ENCODE results near the gene REXO4. TPM values are rescaled to one million over a fixed set of nuclear protein-coding genes. Genes with fewer than 3 reads are reported as not detected.

REXO4 gene
- total RNA-seq, 1 donor = 12.5 TPM

DNA sequence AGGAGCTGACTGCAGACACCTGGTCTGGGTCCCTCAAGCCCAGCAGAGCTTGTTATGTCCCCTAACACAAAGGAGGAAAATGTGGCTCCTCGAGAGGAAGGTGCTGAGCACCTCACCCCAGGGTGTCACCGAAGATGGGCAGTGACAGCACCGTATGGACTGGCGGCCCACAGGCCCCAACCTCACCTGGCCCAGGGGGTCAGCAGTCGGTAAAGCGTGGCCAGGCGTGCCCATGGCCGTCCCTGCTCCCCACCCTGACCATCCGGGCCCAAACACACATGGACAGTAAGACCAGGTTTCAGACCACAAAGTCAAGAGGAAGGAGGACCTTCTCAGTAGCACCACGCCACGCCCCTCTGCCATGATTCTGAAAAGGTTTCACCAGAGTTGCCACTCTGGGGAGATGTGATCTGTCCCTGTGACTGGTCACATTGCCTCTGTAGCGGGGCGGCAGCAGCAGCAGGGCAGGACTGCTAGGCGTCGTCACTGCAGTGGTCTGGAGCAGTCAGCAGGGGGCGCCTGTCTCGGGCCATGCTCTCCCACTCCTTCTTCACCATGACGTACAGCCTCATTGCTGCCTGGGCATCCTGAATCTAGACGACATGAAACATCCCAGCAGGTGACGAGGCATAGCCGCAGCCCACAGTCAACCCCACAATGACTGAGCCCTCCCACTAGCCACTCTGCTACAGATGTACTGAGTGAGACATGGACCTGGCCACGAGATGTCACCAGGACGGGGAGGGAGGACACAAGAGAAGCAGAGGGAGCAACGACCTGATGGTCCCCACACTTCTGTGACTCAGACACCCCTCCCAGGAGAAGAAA lies 11.1 kb downstream of the REXO4 start:
- no peak overlapping the region for H3K4me3 ChIP-seq (ENCODE audit: low read depth, low read length)
- TF ChIP-seq, protein P1, sequence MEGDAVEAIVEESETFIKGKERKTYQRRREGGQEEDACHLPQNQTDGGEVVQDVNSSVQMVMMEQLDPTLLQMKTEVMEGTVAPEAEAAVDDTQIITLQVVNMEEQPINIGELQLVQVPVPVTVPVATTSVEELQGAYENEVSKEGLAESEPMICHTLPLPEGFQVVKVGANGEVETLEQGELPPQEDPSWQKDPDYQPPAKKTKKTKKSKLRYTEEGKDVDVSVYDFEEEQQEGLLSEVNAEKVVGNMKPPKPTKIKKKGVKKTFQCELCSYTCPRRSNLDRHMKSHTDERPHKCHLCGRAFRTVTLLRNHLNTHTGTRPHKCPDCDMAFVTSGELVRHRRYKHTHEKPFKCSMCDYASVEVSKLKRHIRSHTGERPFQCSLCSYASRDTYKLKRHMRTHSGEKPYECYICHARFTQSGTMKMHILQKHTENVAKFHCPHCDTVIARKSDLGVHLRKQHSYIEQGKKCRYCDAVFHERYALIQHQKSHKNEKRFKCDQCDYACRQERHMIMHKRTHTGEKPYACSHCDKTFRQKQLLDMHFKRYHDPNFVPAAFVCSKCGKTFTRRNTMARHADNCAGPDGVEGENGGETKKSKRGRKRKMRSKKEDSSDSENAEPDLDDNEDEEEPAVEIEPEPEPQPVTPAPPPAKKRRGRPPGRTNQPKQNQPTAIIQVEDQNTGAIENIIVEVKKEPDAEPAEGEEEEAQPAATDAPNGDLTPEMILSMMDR (IDR thresholded peaks at IDR 0.05; ENCODE audit: insufficient read depth, low read depth, low read length) = peak; percentile 90
- peak; percentile 72 for DNase-seq (ENCODE audit: low read depth)

DNA sequence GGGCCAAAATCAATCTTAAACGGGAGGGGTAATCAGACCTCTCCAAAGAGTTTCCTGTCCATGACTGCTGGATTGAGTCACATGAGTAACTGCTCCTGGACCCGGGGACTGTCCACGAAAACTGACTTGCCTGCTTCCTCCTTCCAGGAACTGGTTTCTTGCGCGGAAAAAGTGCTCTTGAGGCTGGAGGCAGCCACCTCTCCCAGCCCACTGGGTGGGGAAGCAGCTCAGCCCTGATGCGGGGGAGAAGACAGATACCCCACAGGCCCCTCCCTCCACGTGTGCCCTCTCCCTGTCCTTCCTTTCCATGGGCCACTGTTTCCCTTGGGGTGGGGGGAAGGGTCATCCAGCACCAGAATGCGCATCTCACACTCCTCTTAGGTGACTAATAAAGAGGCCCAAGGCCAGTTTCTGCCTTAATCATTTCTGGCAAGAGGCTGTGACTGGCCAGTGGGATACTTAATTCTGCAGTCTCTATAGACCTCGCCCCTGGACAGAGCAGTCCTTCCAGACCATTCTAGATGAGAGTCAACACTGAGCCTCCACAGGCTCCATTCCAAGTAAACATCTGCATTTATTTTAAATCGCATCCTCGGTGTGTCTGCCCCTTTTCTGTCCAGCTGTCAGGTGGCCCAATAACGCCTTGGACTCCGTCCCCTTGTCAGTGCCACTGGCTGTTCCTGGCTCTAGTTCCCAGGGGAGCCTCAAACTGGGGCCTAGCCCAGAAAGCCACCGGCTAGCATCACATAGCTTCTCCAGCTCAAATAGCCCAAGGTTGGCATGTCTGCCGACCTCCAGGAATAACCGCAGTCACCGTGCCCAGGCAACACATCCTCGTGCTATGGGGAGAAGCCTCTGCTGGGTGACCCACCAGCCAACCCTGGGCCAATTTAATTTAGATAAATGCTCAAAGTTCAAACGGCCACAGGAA lies 12.0 kb downstream of the REXO4 start:
- no peak for DNase-seq (ENCODE audit: low read depth)
- H3K4me3 ChIP-seq (ENCODE audit: low read depth, low read length) = no peak overlapping the region
- TF ChIP-seq, protein P1 (IDR thresholded peaks at IDR 0.05; ENCODE audit: insufficient read depth, low read depth, low read length) = no peak

- TF ChIP-seq, protein P1 (IDR thresholded peaks at IDR 0.05; ENCODE audit: insufficient read depth, low read depth, low read length) = no peak
- no peak for DNase-seq (ENCODE audit: low read depth)
- no peak overlapping the region for H3K4me3 ChIP-seq (ENCODE audit: low read depth, low read length)
These were observed 13.3 kb downstream of the REXO4 start for GRCh38 chr9:133404454-133405002.

- no peak overlapping the region for H3K4me3 ChIP-seq (ENCODE audit: low read depth, low read length)
- TF ChIP-seq, protein P1 (IDR thresholded peaks at IDR 0.05; ENCODE audit: insufficient read depth, low read depth, low read length) = peak; percentile 52
- DNase-seq (ENCODE audit: low read depth) = no peak
These were observed 13.9 kb downstream of the REXO4 start for GRCh38 chr9:133403766-133404453.

DNA sequence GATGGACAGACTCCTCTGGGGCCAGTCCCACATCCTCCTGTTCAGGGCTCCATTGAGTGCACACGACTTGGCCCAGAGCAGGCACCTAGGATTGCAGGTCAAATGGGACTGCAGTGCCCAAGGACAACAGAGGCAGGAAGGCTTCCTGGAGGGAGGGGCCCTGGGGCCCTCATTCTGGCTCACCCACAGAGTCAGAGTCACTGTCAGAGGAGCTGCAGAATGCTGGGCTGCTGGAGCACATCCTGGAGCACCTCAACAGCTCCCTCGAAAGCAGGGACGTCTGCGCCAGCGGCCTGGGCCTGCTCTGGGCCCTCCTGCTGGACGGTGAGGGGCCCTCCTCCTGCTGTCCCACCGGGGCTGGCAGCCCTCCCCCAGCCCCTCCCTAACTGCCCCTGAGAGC lies 15.1 kb downstream of the REXO4 start:
- DNase-seq (ENCODE audit: low read depth) = no peak
- TF ChIP-seq, protein P1 (IDR thresholded peaks at IDR 0.05; ENCODE audit: insufficient read depth, low read depth, low read length) = no peak
- no peak overlapping the region for H3K4me3 ChIP-seq (ENCODE audit: low read depth, low read length)

DNA sequence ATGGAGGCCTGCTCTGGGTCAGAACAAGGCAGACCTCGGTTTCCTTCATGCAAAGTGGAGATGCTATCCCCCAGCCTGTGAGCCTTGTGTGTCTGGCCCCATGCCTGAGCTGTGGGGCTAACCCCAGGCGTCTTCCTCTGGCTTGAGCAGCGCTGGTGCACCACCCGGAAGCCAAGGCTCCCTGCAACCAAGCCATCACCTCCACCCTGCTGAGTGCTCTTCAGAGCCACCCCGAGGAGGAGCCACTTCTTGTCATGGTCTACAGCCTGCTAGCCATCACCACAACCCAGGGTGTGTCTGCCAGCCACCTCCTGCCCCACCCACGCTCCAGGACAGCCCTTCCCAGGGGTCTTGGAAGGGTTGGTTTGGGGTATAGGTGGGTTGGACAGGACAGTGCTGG lies 16.2 kb downstream of the REXO4 start:
- TF ChIP-seq, protein P1 (IDR thresholded peaks at IDR 0.05; ENCODE audit: insufficient read depth, low read depth, low read length) = no peak
- no peak overlapping the region for H3K4me3 ChIP-seq (ENCODE audit: low read depth, low read length)
- no peak for DNase-seq (ENCODE audit: low read depth)

Data from fibroblast of villous mesenchyme (primary cell).